GM19328 (cell line): ENCODE measurements around the gene DYNC1I1.
A peak's percentile ranks its signal among the peaks of the same experiment; 100 is the strongest.

Experiments used
- ATAC-seq: cut with Tn5 transposase; IDR thresholded peaks from one replicate; pipeline ENCODE4 v1.9.1; 2021; ENCODE audit warnings: mild to moderate bottlenecking, moderate library complexity; ENCODE audit not compliant: unreplicated experiment

Gene DYNC1I1

GRCh38 chr7:95788884-95789283 lies 16.5 kb downstream of the DYNC1I1 start:
- no peak for ATAC-seq

GRCh38 chr7:95793658-95794057 lies 21.3 kb downstream of the DYNC1I1 start:
- no peak for ATAC-seq

GRCh38 chr7:95794917-95795515 lies 22.7 kb downstream of the DYNC1I1 start:
- no peak for ATAC-seq

GRCh38 chr7:95796617-95797016 lies 24.3 kb downstream of the DYNC1I1 start:
- ATAC-seq: no peak

GRCh38 chr7:95798401-95798930 lies 26.1 kb downstream of the DYNC1I1 start:
- ATAC-seq: no peak

GRCh38 chr7:95800787-95801186 lies 28.4 kb downstream of the DYNC1I1 start:
- no peak for ATAC-seq

- ATAC-seq: no peak
These were observed 29.9 kb downstream of the DYNC1I1 start for GRCh38 chr7:95802270-95802669.

- no peak for ATAC-seq
These were observed 31.7 kb downstream of the DYNC1I1 start for GRCh38 chr7:95804052-95804451.

GRCh38 chr7:95805909-95806308 lies 33.6 kb downstream of the DYNC1I1 start:
- ATAC-seq: no peak

GRCh38 chr7:95808396-95808795 lies 36.0 kb downstream of the DYNC1I1 start:
- ATAC-seq: no peak

- no peak for ATAC-seq
These were observed 39.6 kb downstream of the DYNC1I1 start for GRCh38 chr7:95811846-95812445.

- no peak for ATAC-seq
These were observed 42.4 kb downstream of the DYNC1I1 start for GRCh38 chr7:95814721-95815120.

GRCh38 chr7:95817866-95818640 lies 45.7 kb downstream of the DYNC1I1 start:
- ATAC-seq: no peak

GRCh38 chr7:95820778-95821177 lies 48.4 kb downstream of the DYNC1I1 start:
- ATAC-seq: no peak

- no peak for ATAC-seq
These were observed 50.4 kb downstream of the DYNC1I1 start for GRCh38 chr7:95822717-95823116.

GRCh38 chr7:95824616-95825015 lies 52.3 kb downstream of the DYNC1I1 start:
- ATAC-seq: no peak

- ATAC-seq: no peak
These were observed 56.8 kb downstream of the DYNC1I1 start for GRCh38 chr7:95828824-95829790.

- ATAC-seq: peak; percentile 98
These were observed 68.9 kb downstream of the DYNC1I1 start for GRCh38 chr7:95840953-95841950.

GRCh38 chr7:95843286-95843685 lies 70.9 kb downstream of the DYNC1I1 start:
- no peak for ATAC-seq

- no peak for ATAC-seq
These were observed 72.7 kb downstream of the DYNC1I1 start for GRCh38 chr7:95845007-95845406.
